ENCODE data around the gene CCDC120.

- TF ChIP-seq REST (IDR thresholded peaks at IDR 0.05; ENCODE audit: low read depth) (no peak), CEBPB (IDR thresholded peaks at IDR 0.05) (no peak)
Observed at GRCh38 chrX:49103637-49104036, 44.8 kb downstream of the CCDC120 start.
